ENCODE data around the gene MCTP1.

DNA sequence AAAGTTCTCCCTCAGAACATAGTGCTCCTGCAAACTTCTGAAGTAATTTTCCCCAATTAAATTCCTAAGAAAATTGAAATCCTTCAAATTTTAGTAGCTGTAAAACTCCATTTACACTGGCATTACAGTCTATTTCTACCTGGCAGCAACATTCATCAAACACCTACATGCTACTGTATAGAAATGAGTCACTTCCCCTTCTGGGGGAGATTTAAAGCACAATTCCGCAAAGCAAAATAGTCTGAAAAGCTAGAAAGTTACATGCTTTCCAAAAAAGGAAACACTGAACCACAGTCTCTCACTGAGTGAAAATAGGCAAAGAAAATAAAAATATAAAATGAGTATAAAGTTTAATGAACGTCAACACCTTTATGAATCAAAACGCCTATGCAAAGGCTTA is 43.3 kb downstream of the MCTP1 start:
- TF ChIP-seq, protein P1, sequence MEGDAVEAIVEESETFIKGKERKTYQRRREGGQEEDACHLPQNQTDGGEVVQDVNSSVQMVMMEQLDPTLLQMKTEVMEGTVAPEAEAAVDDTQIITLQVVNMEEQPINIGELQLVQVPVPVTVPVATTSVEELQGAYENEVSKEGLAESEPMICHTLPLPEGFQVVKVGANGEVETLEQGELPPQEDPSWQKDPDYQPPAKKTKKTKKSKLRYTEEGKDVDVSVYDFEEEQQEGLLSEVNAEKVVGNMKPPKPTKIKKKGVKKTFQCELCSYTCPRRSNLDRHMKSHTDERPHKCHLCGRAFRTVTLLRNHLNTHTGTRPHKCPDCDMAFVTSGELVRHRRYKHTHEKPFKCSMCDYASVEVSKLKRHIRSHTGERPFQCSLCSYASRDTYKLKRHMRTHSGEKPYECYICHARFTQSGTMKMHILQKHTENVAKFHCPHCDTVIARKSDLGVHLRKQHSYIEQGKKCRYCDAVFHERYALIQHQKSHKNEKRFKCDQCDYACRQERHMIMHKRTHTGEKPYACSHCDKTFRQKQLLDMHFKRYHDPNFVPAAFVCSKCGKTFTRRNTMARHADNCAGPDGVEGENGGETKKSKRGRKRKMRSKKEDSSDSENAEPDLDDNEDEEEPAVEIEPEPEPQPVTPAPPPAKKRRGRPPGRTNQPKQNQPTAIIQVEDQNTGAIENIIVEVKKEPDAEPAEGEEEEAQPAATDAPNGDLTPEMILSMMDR (IDR thresholded peaks at IDR 0.05), result no peak
- TF ChIP-seq POLR2A (IDR thresholded peaks at IDR 0.05) (no peak), POLR2AphosphoS5 (IDR thresholded peaks at IDR 0.05) (no peak)

All from breast epithelium (tissue), 3 donors.